B cell (primary cell): ENCODE measurements around the gene AP2B1. TPM values are rescaled to one million over a fixed set of nuclear protein-coding genes. Genes with fewer than 3 reads are reported as not detected.

ENCODE experiments used
- ATAC-seq: fragments of 200-7000 bp; cut with Tn5 transposase; one replicate; pipeline ENCODE4 v1.10.0; 2021; ENCODE audit warnings: low read depth, mild to moderate bottlenecking, moderate number of reproducible peaks, moderate library complexity
- CTCF ChIA-PET: fragments of 350-600 bp; sonication (Branson Sonifier 250); formaldehyde crosslinking; loops from one replicate; lab custom pipeline; 2021; ENCODE audit warnings: antibody characterized with exemption, inconsistent platforms; lab: Charles Lee
- POLR2A ChIA-PET: fragments of 350-600 bp; sonication (Branson Sonifier 250); formaldehyde crosslinking; loops from one replicate; lab custom pipeline; 2021; ENCODE audit warnings: antibody characterized with exemption; lab: Charles Lee
- DNase-seq: peaks from one replicate; pipeline ENCODE4 v3.0.0; 2013
- H2AFZ ChIP-seq: 2 replicates; pipeline ENCODE4 v1.6.1; 2012; ENCODE audit warnings: mild to moderate bottlenecking, low read depth, low read length; ENCODE audit not compliant: insufficient read depth, poor library complexity, severe bottlenecking
- H3K27ac ChIP-seq, 2 donors: 1 replicate in 1 of 2; 2 replicates in 1 of 2; pipeline ENCODE4 v1.5.1; 2012 to 2013; ENCODE audit warnings: low read length in 2 of 2, mild to moderate bottlenecking in 2 of 2, moderate library complexity in 1 of 2
- H3K27me3 ChIP-seq, 4 experiments: fragments of 200-600 bp in 1 of 4; sonication (generic) in 1 of 4; replicated peaks in 1 of 4; 1 replicate in 2 of 4; 2 replicates in 2 of 4; pipeline versions ENCODE4 v1.6.1 to v1.7.0; 2013 to 2016; ENCODE audit warnings: low read length in 3 of 4, mild to moderate bottlenecking in 2 of 4, mixed read lengths in 1 of 4, moderate library complexity in 1 of 4; ENCODE audit not compliant: insufficient read depth in 4 of 4, control insufficient read depth in 3 of 4; ENCODE audit errors: control extremely low read depth in 1 of 4
- H3K36me3 ChIP-seq, 2 experiments: replicated peaks in 1 of 2; 1 replicate in 1 of 2; 2 replicates in 1 of 2; pipeline versions ENCODE4 v1.6.1 to v1.7.1; 2013; ENCODE audit warnings: low read length in 1 of 2; ENCODE audit not compliant: insufficient read depth in 2 of 2, control insufficient read depth in 1 of 2; ENCODE audit errors: control extremely low read depth in 1 of 2, extremely low read depth in 1 of 2
- H3K4me1 ChIP-seq, 2 donors: fragments of 200-600 bp in 1 of 2; sonication (generic) in 1 of 2; 1 replicate in 1 of 2; 2 replicates in 1 of 2; pipeline versions ENCODE4 v1.5.1 to v1.6.1; 2013 to 2017; ENCODE audit warnings: low read length in 2 of 2; ENCODE audit not compliant: control insufficient read depth in 2 of 2, insufficient read depth in 2 of 2
- H3K4me2 ChIP-seq: replicated peaks from 2 replicates; pipeline ENCODE3; 2012; ENCODE audit warnings: mild to moderate bottlenecking, low read depth, low read length; ENCODE audit not compliant: poor library complexity, severe bottlenecking
- H3K4me3 ChIP-seq, 5 experiments: fragments of 200-600 bp in 1 of 5; sonication (generic) in 1 of 5; 1 replicate in 3 of 5; 2 replicates in 2 of 5; pipeline versions ENCODE4 v1.5.1 to v1.7.0; 2011 to 2016; ENCODE audit warnings: low read length in 4 of 5, mild to moderate bottlenecking in 4 of 5, low read depth in 2 of 5, control low read depth in 1 of 5, moderate library complexity in 1 of 5; ENCODE audit not compliant: insufficient read depth in 1 of 5; ENCODE audit errors: control extremely low read depth in 1 of 5, extremely low read depth in 1 of 5
- H3K79me2 ChIP-seq: fragments of 200-600 bp; sonication (generic); one replicate; pipeline ENCODE4 v1.6.0; 2016; ENCODE audit warnings: low read length; ENCODE audit not compliant: control insufficient read depth, insufficient read depth
- H3K9ac ChIP-seq: fragments of 200-600 bp; sonication (generic); 2 replicates; pipeline ENCODE4 v1.6.1; 2017; ENCODE audit warnings: mild to moderate bottlenecking, low read length, moderate library complexity
- H3K9me3 ChIP-seq, 3 donors: one replicate each; pipeline versions ENCODE4 v1.6.1 to v1.7.1; 2013; ENCODE audit warnings: low read length in 2 of 3; ENCODE audit not compliant: control insufficient read depth in 2 of 3, insufficient read depth in 1 of 3; ENCODE audit errors: control extremely low read depth in 1 of 3
- H4K20me1 ChIP-seq: 2 replicates; pipeline ENCODE4 v1.6.0; 2012; ENCODE audit warnings: mild to moderate bottlenecking, low read length; ENCODE audit not compliant: insufficient read depth, control insufficient read depth, poor library complexity, severe bottlenecking
- H3K27ac Mint-ChIP-seq: one replicate; pipeline ENCODE4 v1.8.0; 2021; ENCODE audit warnings: mixed read lengths
- H3K27me3 Mint-ChIP-seq: one replicate; pipeline ENCODE4 v1.8.0; 2021; ENCODE audit warnings: mixed read lengths
- H3K4me1 Mint-ChIP-seq: one replicate; pipeline ENCODE4 v1.8.0; 2021; ENCODE audit warnings: mixed read lengths
- H3K4me3 Mint-ChIP-seq: one replicate; pipeline ENCODE4 v1.8.0; 2021; ENCODE audit warnings: mixed read lengths
- H3K9me3 Mint-ChIP-seq: one replicate; pipeline ENCODE4 v1.8.0; 2022; ENCODE audit warnings: mixed read lengths; ENCODE audit not compliant: insufficient read depth
- CTCF ChIP-seq: fragments of 200-600 bp; IDR thresholded peaks from one replicate; pipeline ENCODE4 v1.8.0; 2022; ENCODE audit warnings: antibody characterized with exemption, mild to moderate bottlenecking
- EZH2 ChIP-seq: IDR thresholded peaks from 2 replicates; pipeline ENCODE4 v1.6.1; 2012; ENCODE audit warnings: borderline replicate concordance, low read depth, mild to moderate bottlenecking, moderate library complexity, low read length; ENCODE audit not compliant: insufficient read depth, poor library complexity, severe bottlenecking
- WGBS: methylation state at CpG from one replicate; pipeline ENCODE4 v1.1.5; 2013; ENCODE audit warnings: missing lambda C conversion rate; ENCODE audit not compliant: insufficient coverage; 5-methylcytosine and 5-hydroxymethylcytosine counted together
- intact Hi-C: fragments of 100-400 bp; cut with micrococcal nuclease; formaldehyde crosslinking; loops from one replicate; pipeline ENCODE4 v1.10.0; 2022
- polyA plus RNA-seq: library from polyadenylated mRNA; depleted of rRNA; stranded (reverse); fragments of >200 nt; gene quantifications from 2 replicates; pipeline ENCODE4 v1.2.3, GENCODE V29; 2012
- total RNA-seq, 2 donors: library from RNA; stranded (reverse); fragments of 120-200 nt in 1 of 2; gene quantifications; 1 replicate in 1 of 2; 2 replicates in 1 of 2; pipeline versions ENCODE4 v1.2.3 to v1.2.4, GENCODE V29; 2013 to 2022

The AP2B1 gene
- total and polyA plus RNA-seq, 2 donors (not counting 1 experiment from before 2014, with no cell fraction given): 33.1 to 123 TPM

DNA sequence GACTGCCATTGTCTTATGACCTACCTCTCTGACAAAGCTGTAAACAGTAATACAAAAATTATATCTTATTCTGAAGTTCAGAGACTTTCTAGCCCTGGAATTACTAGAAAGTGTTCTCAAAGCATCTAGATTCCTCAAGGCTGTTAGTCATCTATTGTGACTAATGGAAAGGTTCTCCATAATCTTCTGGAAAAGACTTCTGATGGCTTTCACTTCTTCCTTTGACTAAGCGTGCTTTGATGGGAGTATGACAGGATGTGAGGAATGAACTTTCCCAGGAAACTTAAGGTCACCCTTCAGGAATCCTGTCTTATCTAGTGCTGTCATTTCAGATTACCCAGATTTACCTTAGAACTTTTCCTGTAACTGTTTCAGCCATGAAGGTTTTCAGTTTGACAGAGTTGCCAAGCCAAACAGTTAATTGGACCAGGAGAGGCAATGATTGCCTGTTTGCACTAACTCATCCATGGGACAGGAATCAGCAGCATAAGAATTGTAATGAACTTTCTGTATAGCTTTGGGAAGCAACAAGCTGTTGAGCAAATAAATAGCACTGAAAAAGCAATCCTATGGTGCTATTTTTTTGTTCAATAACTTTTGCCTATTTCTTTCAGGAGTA is 43.5 kb downstream of the AP2B1 start:
- no peaks in the 10 kb centered on the region for H3K79me2 ChIP-seq
- Mint-ChIP-seq H3K9me3 (no peaks in the 10 kb centered on the region), H3K27ac (no peak overlapping the region), H3K4me3 (no peak overlapping the region), H3K27me3 (no peaks in the 10 kb centered on the region), H3K4me1 (peaks cover 11% of the 10 kb centered on the region)
- ATAC-seq: no peak
- DNase-seq: no peak
- H3K36me3 ChIP-seq: peaks cover 18 to 49% of the 10 kb centered on the region in 2 experiments
- H3K4me1 ChIP-seq: peaks cover 11% of the 10 kb centered on the region in 2 donors
- WGBS: no CpG with 5 or more reads among the region's 1 CpG
- H3K27me3 ChIP-seq: no peaks in the 10 kb centered on the region
- no peak overlapping the region for H3K4me3 ChIP-seq
- H3K9me3 ChIP-seq: no peaks in the 10 kb centered on the region
- POLR2A ChIA-PET: no interaction called here
- H4K20me1 ChIP-seq: no peaks in the 10 kb centered on the region
- no peak overlapping the region for H2AFZ ChIP-seq
- intact Hi-C loops: no loop called here
- no peak overlapping the region for H3K27ac ChIP-seq
- TF ChIP-seq EZH2 (no peak), CTCF (no peak)
- no peak overlapping the region for H3K9ac ChIP-seq
- H3K4me2 ChIP-seq: no peak overlapping the region
- CTCF ChIA-PET: no interaction called here

DNA sequence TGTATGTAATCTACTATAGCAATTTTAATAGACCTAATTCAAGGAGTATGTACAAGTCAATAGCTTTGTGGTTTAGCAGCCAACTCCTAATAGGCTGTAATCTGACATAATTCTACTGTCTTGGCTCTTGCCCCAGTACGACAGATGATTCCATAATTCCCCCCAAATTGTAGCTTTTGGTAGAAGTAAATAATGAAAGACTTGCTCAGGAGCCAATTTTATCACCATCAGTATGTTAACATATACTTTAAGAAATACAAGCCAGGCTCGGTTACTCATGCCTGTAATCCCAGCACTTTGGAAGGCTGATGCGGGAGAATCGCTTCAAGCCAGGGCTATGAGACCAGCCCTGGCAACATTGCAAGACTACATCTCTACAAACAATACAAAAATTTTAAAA is 53.9 kb downstream of the AP2B1 start:
- Mint-ChIP-seq H3K4me3 (no peak overlapping the region), H3K27ac (no peak overlapping the region), H3K4me1 (no peaks in the 10 kb centered on the region), H3K9me3 (no peaks in the 10 kb centered on the region), H3K27me3 (no peaks in the 10 kb centered on the region)
- Histone ChIP-seq H3K4me2 (no peak overlapping the region), H4K20me1 (no peaks in the 10 kb centered on the region), H3K36me3 (peaks cover 12 to 80% of the 10 kb centered on the region in 2 experiments), H3K9ac (no peak overlapping the region), H3K4me1 (no peaks in the 10 kb centered on the region), H3K9me3 (no peaks in the 10 kb centered on the region), H3K27ac (no peak overlapping the region), H3K4me3 (no peak overlapping the region), H2AFZ (no peak overlapping the region), H3K79me2 (no peaks in the 10 kb centered on the region), H3K27me3 (no peaks in the 10 kb centered on the region)
- ChIA-PET POLR2A (no interaction called here), CTCF (interaction anchor here (1.3 kb wide), 1 partner anchor 123 kb away, joined by 3 read pairs; no protein-coding TSS in a partner anchor)
- ATAC-seq (no peak), DNase-seq (no peak)
- intact Hi-C loops: no loop called here
- TF ChIP-seq CTCF (no peak), EZH2 (no peak)
- no CpG with 5 or more reads among the region's 4 CpGs for WGBS
